GM19023 (cell line): ENCODE measurements around the gene MLH3.

Experiments
- ATAC-seq: cut with Tn5 transposase; IDR thresholded peaks from one replicate; pipeline ENCODE4 v1.9.1; 2021; ENCODE audit warnings: mild to moderate bottlenecking, moderate library complexity; ENCODE audit not compliant: unreplicated experiment

The MLH3 gene

GRCh38 chr14:74974364-74975058, 76.8 kb downstream of the MLH3 start:
- no peak for ATAC-seq

DNA sequence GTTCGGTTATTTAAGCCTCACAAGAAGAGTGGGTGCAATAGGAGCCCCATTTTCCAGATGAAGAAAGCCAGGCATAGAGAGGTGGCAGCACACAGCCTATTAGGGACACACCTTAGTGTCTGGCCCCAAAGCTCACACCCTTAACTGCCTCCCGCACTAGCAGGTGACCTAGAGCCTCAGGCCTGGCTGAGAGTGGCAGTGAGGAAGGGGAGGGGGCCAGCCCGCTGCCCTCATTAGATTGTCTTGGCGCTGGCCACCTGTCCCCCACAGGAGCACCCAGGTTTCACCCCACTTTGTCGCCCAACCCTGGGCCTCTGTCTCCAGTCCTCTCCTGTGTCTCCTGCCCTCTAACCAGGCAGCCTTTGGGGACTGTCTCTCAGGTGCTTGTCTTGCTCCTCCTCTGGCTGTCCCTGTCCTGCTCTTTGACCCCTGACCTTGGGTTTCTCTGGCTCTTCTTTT, 77.3 kb downstream of the MLH3 start:
- no peak for ATAC-seq

DNA sequence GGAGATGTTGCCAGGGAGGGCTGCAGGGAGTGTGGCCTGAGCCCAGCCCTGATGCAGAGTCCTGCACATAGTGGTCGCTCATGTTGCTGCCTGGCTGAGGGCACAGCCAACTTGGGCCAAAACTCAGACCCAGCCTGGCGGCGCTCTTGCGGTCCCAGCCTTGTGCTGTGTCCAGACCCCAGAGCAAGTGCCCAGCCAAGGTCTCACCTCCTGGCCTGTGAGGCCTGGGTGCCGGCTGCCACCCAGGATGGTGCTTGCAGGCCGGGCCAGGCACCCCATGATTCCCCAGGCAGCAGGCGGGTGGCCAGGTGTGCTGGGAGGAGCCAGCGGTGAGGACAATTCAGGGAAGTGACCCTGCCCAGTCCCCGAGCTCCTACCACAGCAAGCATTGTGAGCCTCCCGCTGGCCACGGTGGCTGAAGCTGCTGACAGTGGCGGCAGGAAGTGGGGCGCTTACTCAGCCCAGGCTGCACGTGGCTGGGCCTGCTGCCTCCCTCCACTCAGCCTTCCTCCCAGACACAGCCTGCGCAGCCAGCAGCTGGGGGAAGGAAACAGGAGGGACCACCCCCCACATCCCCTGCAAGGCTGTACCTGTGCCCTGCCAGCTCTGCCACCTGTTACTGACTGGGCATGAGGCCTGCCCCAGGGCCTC, 78.1 kb downstream of the MLH3 start:
- ATAC-seq, result no peak

GRCh38 chr14:74968811-74969210, 82.5 kb downstream of the MLH3 start:
- ATAC-seq, result no peak

- ATAC-seq, result no peak
Measured at GRCh38 chr14:74965486-74966153, 85.6 kb downstream of the MLH3 start.

- no peak for ATAC-seq
Measured at GRCh38 chr14:74964787-74965485, 86.3 kb downstream of the MLH3 start.
